Large intestine (tissue), 3 donors: ENCODE data around the gene NKAIN2. TPM values are rescaled to one million over a fixed set of nuclear protein-coding genes. Genes with fewer than 3 reads are reported as not detected.

Experiments used
- DNase-seq, 2 donors: peaks; one replicate each; pipeline versions ENCODE4 v3.0.0 to v3.0.0-alpha.2; 2013
- H3K27ac ChIP-seq: one replicate; pipeline ENCODE4 v1.5.1; 2013; ENCODE audit warnings: low read length
- H3K27me3 ChIP-seq: 2 replicates; pipeline ENCODE4 v1.6.1; 2013; ENCODE audit warnings: low read length; ENCODE audit not compliant: control insufficient read depth, insufficient read depth
- H3K36me3 ChIP-seq: 2 replicates; pipeline ENCODE4 v1.6.1; 2013; ENCODE audit warnings: low read length; ENCODE audit not compliant: control insufficient read depth, insufficient read depth
- H3K4me1 ChIP-seq: one replicate; pipeline ENCODE4 v1.6.1; 2013; ENCODE audit warnings: low read length; ENCODE audit not compliant: control insufficient read depth, insufficient read depth
- H3K4me3 ChIP-seq: one replicate; pipeline ENCODE4 v1.5.1; 2013; ENCODE audit warnings: low read length
- H3K9me3 ChIP-seq: one replicate; pipeline ENCODE4 v1.6.1; 2013; ENCODE audit warnings: mild to moderate bottlenecking, low read depth, low read length, moderate library complexity; ENCODE audit not compliant: control insufficient read depth
- whole genome bisulfite sequencing: methylation state at CpG from one replicate; pipeline ENCODE4 v1.1.5; 2013; ENCODE audit warnings: low lambda C conversion rate; ENCODE audit not compliant: insufficient coverage; 5-methylcytosine and 5-hydroxymethylcytosine counted together
- polyA plus RNA-seq: library from polyadenylated mRNA; unstranded; fragments of 120-200 nt; gene quantifications from one replicate; pipeline ENCODE4 v1.2.1, GENCODE V29; 2013

The NKAIN2 gene
- polyA plus RNA-seq, 1 donor = 1.3 TPM

GRCh38 chr6:124757560-124757959 is 953.9 kb downstream of the NKAIN2 start:
- no peak for DNase-seq
- H3K4me1 ChIP-seq = no peaks in the 10 kb centered on the region
- no peak overlapping the region for H3K27ac ChIP-seq

DNA sequence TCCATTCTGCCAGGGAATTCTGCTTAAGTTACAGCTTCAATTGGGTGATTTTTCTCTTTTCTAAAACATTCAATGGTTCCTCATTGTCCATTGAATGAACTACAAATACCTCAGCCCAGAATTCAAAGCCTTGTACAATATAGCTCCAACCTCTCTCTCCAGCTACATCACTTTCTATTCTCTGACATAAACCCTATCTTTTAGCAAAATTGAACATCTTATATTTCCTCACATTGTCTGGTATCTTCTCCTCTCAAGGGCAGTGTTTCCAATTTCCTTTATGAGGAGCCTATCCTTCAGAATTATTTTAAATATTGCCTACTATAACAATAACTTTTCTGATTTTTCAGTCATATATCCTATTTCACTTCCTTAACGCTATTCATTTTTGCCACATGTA is 955.0 kb downstream of the NKAIN2 start:
- WGBS = 88% methylated on average over 1 of the region's 1 CpG
- Histone ChIP-seq H3K9me3 (no peaks in the 10 kb centered on the region), H3K4me3 (no peak overlapping the region), H3K4me1 (no peaks in the 10 kb centered on the region), H3K27ac (no peak overlapping the region), H3K27me3 (no peaks in the 10 kb centered on the region), H3K36me3 (no peaks in the 10 kb centered on the region)
- DNase-seq = no peak

More at GRCh38 chr6:124757560-124757959, 953.9 kb downstream of the NKAIN2 start:
- no peaks in the 10 kb centered on the region for H3K27me3 ChIP-seq
- no peaks in the 10 kb centered on the region for H3K36me3 ChIP-seq
- no peak overlapping the region for H3K4me3 ChIP-seq
- H3K9me3 ChIP-seq = no peaks in the 10 kb centered on the region

GRCh38 chr6:124765280-124765679 is 961.6 kb downstream of the NKAIN2 start:
- no peak overlapping the region for H3K4me3 ChIP-seq
- no peaks in the 10 kb centered on the region for H3K36me3 ChIP-seq
- no peak for DNase-seq
- no peaks in the 10 kb centered on the region for H3K27me3 ChIP-seq
- no peak overlapping the region for H3K27ac ChIP-seq
- H3K9me3 ChIP-seq = no peaks in the 10 kb centered on the region
- H3K4me1 ChIP-seq = no peaks in the 10 kb centered on the region
- WGBS = no CpG with 5 or more reads among the region's 1 CpG

DNA sequence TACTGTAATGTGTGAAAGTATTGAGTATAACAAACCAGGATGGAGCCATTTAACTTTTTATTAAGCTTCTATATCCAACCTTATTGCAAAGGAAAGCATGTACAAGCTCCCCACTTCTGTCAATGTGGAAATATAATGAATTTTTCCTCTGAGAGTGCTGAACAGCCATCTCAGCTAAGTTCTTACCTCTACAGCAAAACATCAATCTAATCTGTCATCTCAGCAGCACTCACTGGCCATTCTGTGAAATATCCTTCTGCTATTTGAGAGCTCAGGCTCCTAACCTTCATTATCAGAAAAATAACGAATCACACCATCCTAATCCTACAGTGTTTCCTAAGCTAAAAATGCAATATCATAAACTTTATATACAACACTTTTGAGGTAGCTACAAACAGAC is 964.6 kb downstream of the NKAIN2 start:
- Histone ChIP-seq H3K9me3 (no peaks in the 10 kb centered on the region), H3K4me1 (no peaks in the 10 kb centered on the region), H3K4me3 (no peak overlapping the region), H3K27ac (no peak overlapping the region), H3K27me3 (no peaks in the 10 kb centered on the region), H3K36me3 (no peaks in the 10 kb centered on the region)
- WGBS = no CpG with 5 or more reads among the region's 1 CpG
- no peak for DNase-seq

DNA sequence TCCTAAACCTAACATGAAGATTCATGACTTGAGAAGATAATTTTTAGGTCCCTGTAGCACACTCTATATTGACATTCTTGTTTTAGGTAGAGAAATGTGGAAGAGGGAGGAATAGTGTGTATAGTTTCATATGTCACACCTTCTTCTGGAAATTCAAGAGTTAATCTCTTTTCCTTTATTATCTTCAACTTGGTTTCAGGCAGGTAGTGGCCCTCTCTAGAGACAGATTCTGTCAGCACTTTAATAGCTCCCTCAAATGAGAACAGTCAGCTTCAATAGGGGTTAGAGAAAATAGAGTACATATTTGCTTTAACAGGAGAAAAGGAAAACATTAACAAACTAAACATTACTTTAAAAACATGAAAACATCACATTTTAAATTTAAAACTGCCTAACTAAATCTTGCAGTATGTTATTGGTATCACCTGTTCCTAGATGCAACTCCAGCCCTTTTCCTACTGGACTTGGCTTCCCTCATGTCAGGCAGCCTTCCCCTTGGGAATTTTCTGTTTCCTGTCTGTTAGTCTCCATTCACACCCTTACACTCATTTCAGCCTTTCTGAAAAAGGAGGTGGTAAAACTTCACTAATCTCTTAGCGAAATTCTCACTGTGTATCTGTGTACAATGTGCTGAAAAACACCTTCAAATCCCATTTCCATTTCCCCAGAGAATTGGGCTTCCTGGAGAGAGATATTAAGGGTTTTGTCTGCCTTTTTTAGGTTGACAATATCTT is 966.3 kb downstream of the NKAIN2 start:
- no peak overlapping the region for H3K4me3 ChIP-seq
- H3K27me3 ChIP-seq = no peaks in the 10 kb centered on the region
- no peak overlapping the region for H3K27ac ChIP-seq
- no peaks in the 10 kb centered on the region for H3K4me1 ChIP-seq
- H3K9me3 ChIP-seq = no peaks in the 10 kb centered on the region
- no peaks in the 10 kb centered on the region for H3K36me3 ChIP-seq
- DNase-seq = no peak
- no CpG with 5 or more reads among the region's 1 CpG for WGBS

GRCh38 chr6:124770784-124771183 is 967.1 kb downstream of the NKAIN2 start:
- no peak for DNase-seq
- H3K27me3 ChIP-seq = no peaks in the 10 kb centered on the region
- WGBS = 100% methylated on average over 1 of the region's 3 CpGs
- no peaks in the 10 kb centered on the region for H3K4me1 ChIP-seq
- H3K9me3 ChIP-seq = no peaks in the 10 kb centered on the region
- no peak overlapping the region for H3K27ac ChIP-seq
- H3K4me3 ChIP-seq = no peak overlapping the region
- no peaks in the 10 kb centered on the region for H3K36me3 ChIP-seq

GRCh38 chr6:124772733-124773319 is 969.2 kb downstream of the NKAIN2 start:
- Histone ChIP-seq H3K4me3 (no peak overlapping the region), H3K9me3 (no peaks in the 10 kb centered on the region), H3K27ac (no peak overlapping the region), H3K27me3 (no peaks in the 10 kb centered on the region), H3K36me3 (no peaks in the 10 kb centered on the region), H3K4me1 (no peaks in the 10 kb centered on the region)
- DNase-seq = no peak
- WGBS = 58% methylated on average over 2 of the region's 3 CpGs

DNA sequence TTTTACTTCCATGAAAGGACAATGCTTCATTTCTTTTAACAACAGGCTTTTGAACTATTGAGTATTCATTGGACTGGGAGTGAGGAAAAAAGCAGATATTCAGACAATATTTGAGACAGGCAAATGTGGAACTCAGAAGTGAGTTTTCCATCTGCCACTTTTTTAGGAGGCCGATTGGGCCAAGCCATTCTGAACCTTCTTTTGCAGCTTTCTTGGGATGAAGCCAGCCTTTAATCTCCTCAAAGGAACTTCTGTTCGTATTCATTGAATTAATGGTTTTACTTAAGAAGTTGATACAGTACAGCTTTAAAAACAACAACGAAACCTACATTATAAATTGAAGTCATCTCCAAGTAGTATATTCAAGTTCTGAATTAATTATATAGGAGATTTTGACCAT is 971.5 kb downstream of the NKAIN2 start:
- no peaks in the 10 kb centered on the region for H3K27me3 ChIP-seq
- WGBS = 100% methylated on average over 1 of the region's 3 CpGs
- no peaks in the 10 kb centered on the region for H3K36me3 ChIP-seq
- no peak overlapping the region for H3K27ac ChIP-seq
- H3K4me1 ChIP-seq = no peaks in the 10 kb centered on the region
- DNase-seq = no peak
- no peak overlapping the region for H3K4me3 ChIP-seq
- H3K9me3 ChIP-seq = no peaks in the 10 kb centered on the region

DNA sequence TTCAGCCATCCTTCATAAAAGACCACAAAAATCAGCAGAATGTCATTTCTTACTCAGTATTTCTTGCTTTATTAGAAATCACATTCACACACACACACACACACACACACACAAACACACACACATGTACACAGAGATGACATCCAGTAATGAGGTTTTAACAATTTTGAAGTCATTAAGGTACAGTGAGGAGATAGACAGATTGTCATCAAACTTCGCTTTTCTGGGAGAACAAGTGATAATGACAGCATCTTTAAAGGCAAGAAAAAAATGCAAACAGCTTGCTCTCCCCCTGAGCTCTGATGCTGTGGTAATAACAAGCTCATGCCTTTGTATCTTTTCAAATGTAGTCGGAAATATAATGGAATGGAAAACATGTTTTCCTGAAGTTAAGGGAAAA is 974.2 kb downstream of the NKAIN2 start:
- H3K9me3 ChIP-seq = no peaks in the 10 kb centered on the region
- WGBS = 67% methylated on average over 1 of the region's 2 CpGs
- H3K36me3 ChIP-seq = no peaks in the 10 kb centered on the region
- no peak overlapping the region for H3K27ac ChIP-seq
- no peak overlapping the region for H3K4me3 ChIP-seq
- DNase-seq = no peak
- H3K4me1 ChIP-seq = no peaks in the 10 kb centered on the region
- no peaks in the 10 kb centered on the region for H3K27me3 ChIP-seq

- Histone ChIP-seq H3K27me3 (no peaks in the 10 kb centered on the region), H3K27ac (no peak overlapping the region), H3K9me3 (no peaks in the 10 kb centered on the region), H3K36me3 (no peaks in the 10 kb centered on the region), H3K4me1 (no peaks in the 10 kb centered on the region), H3K4me3 (no peak overlapping the region)
- no peak for DNase-seq
- WGBS = 86% methylated on average over 4 of the region's 5 CpGs
Observed at GRCh38 chr6:124780623-124781022, 977.0 kb downstream of the NKAIN2 start.

GRCh38 chr6:124783344-124783743 is 979.7 kb downstream of the NKAIN2 start:
- no CpG with 5 or more reads among the region's 1 CpG for WGBS
- Histone ChIP-seq H3K27me3 (no peaks in the 10 kb centered on the region), H3K4me3 (no peak overlapping the region), H3K27ac (no peak overlapping the region), H3K9me3 (no peaks in the 10 kb centered on the region), H3K4me1 (no peaks in the 10 kb centered on the region), H3K36me3 (no peaks in the 10 kb centered on the region)
- DNase-seq = no peak
